HG02884 (cell line): ENCODE measurements around the gene CAMKK2.
"Not testable (repeated sequence)": the region's sequence is repeated elsewhere in the genome, so short reads cannot be mapped to it uniquely, and the experiment has no call there.

Experiments
- ATAC-seq: cut with Tn5 transposase; IDR thresholded peaks from one replicate; pipeline ENCODE4 v1.9.1; 2021; ENCODE audit warnings: mild to moderate bottlenecking, moderate library complexity; ENCODE audit not compliant: unreplicated experiment

The CAMKK2 gene

DNA sequence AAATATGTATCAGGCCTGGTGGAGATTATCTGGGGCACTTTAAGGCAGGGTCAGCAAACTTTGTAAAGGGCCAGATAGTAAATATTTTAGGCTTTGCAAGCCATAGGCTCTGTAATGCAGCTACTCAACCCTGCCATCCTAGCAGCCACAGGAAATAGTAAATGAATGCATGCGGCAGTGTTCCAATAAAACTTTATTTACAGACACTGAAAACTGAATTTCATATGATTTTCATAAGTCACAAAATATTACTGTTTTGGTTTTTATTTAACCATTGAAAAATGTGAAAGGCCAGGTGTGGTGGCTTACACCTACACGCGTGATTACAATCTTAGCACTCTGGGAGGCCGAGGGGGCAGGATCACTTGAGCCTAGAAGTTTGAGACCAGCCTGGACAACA lies 3.2 kb upstream of the CAMKK2 start:
- no peak for ATAC-seq

DNA sequence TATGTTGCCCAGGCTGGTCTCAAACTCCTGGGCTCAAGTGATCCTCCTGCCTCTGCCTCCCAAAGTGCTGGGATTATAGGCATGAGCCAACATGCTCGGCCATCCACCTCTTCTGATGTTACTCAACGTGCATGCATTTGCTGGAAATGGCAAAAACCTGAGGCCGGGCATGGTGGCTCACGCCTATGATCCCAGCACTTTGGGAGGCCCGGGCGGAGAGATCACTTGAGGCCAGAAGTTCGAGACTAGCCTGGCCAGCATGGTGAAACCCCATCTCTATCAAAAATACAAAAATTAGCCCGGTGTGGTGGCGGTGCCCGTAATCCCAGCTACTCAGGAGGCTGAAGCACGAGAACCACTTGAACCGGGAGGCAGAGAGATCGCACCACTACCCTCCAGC lies 1.9 kb upstream of the CAMKK2 start:
- not testable (repeated sequence) for ATAC-seq

DNA sequence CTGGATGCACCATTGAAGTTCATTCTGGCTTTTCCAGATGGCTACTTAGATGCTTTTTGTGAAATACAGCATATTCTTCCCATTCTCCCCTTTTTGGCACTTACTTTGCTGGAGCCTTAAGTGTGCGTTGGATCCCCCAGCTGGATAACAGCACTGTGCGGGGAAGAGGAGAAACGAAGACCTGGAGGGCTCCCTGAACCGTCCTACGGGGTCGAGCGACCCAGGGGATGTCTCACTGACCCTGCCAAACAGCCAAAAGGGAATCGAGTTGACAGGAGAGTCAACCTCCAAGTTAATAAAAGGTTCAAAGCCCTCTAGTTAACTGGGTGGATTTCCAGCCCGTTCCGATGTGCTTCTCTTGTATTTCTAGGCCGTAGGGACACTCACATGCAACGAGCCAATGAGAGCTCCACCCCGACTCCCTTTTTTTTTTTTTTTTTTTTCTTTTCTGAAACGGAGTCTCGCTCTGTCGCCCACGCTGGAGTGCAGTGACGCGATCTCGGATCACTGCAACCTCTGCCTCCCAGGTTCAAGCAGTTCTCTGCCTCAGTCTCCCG lies 1.0 kb upstream of the CAMKK2 start:
- ATAC-seq, result no peak

DNA sequence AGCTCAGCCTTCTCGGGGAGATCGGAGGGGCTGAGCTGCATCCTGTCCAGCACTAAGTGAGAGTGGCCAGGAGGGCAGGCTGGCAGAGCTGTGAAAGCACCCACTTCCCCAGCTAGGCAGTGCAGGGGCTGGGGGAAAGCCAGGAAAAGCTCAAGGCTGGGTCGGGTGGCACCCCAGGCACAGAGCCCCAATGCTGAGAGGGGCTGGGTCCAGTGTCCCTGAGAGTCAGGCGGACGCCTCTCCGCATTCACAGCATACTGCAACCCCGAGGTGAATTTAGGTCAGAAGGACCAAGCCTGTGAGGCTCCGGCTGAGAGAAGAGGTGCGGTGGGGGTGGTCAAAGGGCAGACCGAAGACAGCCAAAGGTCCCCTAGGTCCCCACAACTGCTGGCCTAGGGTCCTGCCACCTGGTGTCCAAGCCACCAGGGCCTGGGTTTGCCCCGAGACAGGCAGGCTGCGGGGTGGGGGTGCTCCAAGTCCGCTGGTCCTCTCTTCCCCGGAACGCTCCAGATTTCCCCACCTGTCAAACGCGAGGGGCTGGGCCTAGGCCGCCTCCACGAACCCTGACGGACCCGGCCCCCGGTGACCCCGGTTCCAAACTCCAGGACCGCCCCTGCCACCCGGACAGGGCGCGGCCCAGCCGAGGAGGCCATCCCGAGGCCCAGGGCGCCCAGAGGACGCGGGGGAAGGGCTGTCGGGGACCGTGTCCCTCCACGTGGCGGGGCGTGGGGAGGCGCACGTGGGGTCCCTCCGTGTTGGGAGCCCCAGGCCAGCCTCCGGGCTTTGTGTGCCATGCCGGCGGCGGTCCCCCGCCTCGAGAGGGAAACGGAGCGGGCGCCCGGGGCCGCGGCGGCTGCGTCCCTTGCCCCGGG lies 527 bp downstream of the CAMKK2 start:
- peak; percentile 20 for ATAC-seq

DNA sequence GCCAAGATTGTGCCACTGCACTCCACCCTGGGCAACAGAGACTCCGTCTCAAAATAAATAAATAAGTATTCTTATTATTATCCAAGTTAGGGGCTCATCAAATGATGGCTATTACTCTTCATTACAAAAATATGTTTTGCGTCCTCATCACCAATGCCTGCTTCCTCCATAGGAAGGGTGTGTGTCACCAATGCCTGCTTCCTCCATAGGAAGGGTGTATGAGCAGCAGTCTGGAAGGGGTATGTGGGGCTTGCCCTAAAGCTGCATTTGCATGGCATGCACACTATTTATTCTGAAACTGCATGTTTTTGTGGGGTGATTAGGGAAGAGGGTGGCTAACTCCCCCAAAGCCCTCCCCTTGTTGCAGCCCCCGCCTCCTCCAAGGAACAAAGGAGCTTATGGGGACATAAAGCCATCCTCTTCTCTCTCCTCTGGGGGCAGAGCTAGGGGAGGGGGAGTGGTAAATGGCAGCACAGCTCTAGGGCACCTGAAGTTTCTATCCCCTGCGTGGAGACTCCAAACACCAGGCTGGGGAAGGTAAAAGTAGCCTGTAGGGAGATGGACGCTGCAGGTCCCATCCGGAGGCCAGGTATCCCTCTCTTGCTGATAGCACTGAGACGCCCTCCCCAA lies 1.3 kb downstream of the CAMKK2 start:
- ATAC-seq, result no peak

DNA sequence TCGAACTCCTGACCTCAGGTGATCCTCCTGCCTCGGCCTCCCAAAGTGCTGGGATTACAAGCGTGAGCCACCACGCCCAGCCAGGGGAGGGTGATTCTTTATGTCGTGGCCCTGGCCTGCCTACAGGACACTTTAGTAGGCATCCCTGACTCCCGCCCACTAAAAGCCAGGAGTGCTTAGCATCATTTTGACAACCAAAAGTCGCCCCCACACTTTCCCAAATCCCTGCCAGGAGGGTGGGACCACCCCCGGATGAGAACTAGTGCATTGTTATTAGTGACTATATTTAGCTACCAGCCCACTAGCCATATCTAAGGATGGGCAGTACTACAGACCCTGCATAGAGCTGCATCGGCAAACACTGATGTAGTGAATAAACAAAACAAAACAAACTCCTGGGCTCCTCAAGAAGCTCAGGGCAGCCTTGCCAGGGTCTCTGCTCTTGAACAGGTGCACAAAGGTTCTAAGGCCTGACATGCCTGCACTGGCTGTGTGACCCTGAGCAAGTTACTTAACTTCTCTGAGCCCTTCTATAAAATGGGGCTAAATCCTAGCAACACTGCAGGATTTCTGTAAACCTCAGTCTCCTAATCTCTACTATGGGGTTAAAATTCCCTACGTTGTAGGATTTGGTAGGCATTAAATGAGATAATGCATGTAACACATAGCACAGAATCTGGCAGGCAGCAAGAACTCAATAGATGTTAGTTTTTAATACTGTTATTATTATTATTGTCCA lies 2.2 kb downstream of the CAMKK2 start:
- no peak for ATAC-seq

DNA sequence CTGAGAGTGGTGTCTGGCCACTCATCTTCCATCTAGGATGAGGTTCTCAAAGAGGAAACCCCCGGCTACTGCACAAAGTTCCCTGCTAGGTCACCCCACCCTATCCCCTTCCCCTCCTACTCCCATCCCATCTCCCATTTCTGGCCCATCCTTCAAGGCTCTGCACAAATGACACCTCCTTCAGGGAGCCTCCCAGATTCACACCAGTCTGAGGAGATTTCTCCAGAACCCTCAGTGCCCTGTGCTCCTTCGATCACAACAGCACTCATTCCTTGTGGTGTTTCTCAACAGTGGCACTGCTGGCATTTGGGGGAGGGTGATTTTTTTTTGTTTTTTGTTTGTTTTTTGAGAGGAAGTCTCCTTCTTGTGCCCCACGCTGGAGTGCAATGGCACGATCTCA lies 2.9 kb downstream of the CAMKK2 start:
- no peak for ATAC-seq

DNA sequence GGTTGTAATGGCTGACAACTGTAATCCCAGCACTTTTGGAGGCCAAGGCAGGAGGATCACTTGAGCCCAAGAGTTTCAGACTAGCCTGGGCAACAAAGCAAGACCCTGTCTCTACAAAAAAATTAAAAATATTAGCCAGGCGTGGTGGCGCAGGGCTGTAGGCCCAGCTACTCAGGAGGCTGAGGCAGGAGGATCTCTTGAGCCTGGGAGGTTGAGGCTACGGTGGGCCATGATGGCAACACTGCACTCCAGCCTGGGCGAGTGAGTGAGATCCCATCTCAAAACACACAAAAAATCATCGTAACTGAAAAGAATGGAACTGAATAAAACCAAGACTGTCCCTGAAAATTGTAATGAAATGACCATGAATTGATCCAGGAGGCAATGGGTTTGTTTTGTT lies 6.1 kb downstream of the CAMKK2 start:
- ATAC-seq, result no peak

DNA sequence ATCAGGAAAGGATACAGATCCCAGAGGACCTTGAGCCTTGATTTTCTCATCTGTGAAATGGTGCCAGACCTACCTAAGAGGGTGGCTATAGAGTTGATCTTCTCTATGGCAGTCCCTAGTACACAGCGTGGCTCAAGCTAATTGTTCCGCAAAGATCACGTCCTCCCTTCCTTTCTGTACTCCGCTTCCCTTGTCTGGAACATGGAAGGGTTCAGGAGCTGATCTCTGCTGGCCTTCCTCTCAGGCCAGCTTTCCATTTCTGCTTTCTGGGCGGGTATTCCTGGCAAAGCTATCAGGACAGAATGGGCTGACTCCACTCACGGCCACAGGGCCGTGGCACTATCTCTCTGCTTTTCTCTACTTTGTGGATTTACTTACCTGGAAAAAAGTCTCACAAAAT lies 6.5 kb downstream of the CAMKK2 start:
- no peak for ATAC-seq

DNA sequence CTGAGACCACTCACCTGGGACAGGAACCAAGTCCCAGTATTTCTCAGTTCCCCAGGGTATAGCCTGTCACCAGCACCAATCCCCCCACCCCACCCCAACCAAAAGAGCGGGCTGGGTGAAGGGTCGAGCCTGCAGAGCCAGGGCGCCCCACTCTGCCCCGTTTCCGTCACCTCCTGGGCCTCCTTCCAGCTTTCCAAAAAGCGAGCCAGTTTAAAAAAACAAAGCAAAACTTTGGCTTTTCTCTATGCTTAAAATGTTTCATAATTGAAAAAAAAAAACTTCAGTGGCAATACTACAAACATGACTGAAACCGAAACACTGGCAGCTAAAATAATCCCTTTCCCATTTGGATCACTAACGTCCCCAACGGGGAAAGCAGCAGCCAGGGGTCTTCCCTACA lies 7.5 kb downstream of the CAMKK2 start:
- no peak for ATAC-seq

DNA sequence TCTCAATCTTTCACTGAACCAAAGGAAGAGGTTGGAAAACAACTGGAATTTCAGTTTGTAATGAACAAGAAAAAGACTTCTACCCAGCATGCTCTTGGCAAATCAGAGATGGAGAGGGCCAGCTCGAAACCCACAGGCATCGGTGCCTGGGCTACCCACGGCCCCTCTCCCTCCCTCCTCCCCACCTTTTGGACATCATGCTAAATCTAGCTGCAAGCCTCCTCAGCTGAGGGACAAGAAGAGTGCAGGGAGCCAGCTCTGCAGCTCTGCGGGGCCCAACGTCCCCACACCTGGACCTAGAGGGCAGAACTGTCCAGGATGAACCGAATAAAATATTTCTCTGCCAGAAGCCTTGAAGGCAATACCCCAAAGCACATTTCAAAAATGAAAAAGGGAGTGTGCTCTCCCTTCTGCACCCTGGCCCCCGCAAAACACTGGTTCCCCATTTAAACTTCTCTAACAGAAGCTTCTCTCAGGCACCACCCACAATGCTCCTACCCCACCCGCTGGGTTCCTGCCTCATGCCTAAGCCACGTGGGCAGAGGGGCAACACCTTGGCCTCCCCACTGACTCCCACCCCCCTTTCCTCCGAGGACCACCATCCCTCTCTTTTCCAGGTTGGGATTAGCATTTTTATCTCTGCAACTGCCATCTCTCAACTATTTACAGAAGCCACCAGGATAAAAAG lies 8.2 kb downstream of the CAMKK2 start:
- ATAC-seq, result no peak

DNA sequence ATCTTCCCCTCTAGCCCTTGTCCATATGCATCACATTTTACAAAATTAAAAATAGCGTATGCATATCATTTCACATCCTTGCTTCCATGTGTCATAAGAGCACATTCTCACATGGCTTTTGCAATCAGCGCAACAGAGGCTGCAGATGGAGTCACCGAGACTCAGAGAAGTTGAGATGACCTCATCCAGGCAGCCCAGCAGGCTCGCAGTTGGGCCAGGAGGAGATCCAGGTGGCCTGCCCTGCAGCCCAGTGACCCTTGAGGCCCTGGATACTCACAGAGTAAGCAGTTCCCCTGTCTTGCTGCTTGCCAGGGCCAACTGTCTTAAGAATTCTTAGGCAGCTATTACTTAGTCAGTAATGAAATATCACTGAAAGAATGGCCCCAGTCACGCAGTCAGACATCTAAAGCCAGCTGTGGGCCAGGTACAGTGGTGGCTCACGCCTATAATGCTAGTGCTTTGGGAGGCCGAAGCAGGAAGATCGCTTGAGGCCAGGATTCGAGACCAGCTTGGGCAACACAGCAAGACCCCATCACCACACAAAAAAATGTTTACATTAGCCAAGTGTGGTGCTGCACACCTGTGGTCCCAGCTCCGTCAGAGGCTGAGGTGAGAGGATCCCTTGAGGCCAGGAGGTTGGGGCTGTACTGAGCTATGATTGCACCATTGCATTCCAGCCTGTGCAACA lies 9.1 kb downstream of the CAMKK2 start:
- ATAC-seq, result no peak

DNA sequence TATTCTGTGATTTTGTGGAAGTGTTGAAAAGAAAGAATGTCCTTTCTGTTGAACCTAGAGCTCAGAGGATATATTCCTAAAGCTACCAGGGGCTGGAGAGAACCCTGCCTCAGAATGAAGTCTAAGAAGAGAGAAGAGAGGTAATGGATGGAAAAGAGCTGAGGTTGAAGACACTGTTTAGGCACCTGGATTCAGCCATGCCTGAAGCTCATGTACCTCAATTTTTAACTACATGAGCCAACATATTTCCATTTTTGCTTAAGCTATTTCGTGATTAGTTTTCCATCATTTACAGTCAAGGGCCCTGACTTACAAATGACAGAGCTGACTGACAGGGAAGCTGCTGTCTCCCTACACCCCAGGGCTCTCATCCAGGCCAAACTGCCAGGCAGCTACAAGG lies 10.7 kb downstream of the CAMKK2 start:
- ATAC-seq, result no peak

DNA sequence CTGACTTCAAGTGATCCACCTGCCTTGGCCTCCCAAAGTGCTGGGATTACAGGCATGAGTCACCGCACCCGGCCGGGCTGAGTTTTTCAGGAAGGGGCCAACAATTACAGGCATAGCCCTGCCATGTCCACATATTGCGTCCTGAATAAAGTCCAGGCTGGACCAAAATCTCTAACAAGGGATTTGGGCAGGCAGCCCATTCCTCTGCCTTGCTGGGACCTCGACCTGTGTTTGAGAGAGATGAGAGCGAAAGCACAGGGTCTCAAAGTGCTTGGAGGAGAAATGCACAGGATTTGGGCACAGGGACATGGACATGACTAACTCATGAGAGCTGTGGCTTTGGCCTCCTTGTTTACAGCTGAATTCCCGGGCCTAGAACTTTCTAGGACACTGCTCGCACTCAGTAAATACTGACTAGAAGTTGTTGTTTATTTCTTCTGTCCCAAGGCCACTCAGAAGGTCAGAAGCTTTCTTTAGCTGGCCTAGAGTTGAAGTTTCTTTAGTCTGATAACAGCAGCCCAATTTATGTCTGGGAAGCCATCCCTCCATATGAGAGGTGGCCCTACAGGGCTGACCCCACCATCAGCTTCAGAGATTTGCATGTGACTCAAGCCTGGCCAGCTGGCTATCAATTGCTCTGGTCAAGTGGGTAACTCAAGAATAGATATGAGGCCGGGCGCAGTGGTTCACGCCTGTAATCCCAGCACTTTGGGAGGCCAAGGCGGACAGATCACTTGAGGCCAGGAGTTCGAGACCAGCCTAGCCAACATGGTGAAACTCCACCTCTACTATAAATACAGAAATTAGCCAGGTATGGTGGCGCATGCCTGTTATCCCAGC lies 11.7 kb downstream of the CAMKK2 start:
- ATAC-seq, result no peak

DNA sequence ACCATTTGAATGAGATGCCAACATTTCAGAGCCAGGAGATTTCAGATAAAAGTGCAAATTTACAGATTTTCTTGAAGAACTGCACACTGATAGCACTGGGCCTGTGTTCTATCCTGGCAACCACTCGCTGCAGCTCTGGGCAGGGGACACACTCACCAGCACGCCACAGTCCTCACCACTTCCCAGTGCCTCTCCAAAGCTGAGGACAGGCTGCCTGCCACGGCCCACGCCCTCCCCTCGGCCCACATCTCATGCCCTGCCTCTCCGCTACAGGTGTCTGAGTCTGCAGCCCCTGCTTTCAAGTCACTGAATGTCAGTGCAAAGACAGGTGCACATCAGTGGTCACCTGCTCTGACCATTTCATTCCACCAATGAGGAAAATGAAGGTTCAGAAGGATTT lies 12.7 kb downstream of the CAMKK2 start:
- ATAC-seq, result no peak

DNA sequence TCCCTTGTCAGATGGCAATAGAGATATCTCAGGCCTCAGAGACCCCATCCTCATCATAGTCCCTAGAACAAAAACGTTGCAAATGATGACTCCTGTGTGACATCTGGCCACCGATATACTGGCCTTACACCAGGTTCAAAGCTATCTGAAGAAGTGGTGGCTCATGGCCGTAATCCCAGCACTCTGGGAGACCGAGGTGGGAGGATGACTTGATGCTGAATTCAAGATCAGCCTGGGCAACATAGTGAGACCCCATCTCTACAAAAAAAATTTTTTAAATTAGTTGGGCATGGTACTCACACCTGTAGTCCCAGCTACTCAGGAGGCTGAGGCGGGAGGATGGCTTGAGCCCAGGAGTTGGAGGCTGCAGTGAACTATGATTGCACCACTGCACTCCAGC lies 13.1 kb downstream of the CAMKK2 start:
- no peak for ATAC-seq

DNA sequence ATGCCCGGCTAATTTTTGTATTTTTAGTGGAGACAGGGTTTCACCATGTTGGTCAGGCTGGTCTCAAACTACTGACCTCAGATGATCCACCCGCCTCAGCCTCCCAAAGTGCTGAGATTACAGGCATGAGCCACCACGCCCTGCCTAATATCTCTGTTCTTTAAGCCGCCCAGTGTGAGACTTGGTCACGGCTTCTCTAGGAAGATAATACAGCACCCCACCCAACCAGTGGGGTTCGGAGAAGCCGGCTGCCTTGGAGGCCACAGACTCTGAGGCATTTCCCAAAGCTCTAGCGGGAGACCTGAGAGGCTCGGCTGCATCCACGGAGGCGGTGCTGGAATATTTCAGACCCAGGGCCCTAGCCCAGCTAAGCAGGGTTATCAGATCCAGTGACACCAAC lies 13.6 kb downstream of the CAMKK2 start:
- ATAC-seq, result not testable (repeated sequence)

DNA sequence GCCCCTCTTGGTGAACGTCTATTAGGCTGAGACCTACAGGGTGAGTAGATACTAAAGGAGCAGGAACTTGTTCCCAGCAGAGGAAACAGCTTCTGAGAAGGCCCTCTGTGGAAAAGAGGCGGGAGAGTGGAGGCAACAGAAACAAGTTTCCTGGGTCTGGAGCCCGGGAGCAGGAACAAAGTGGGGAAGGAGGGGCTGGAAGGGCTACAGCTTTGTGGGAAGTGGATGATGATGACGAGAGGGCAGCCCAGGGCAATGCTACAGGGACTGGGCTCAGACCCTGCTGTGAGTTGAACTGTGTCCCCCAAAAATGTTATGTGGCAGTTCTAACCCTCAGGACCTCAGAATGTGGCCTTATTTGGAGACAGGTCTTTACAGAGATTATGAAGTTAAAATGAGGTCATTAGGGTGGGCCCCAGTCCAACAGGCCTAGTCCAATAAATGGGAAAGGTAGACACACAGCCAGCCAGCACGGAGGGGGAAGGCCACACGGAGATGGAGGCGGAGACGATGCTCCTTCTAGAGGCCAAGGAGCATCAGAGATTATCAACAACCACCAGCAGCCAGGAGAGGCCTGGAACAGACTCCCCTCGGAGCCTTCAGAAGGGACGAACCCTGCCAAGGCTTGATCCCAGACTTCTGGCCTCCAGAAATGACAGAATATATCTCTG lies 14.3 kb downstream of the CAMKK2 start:
- ATAC-seq, result no peak

DNA sequence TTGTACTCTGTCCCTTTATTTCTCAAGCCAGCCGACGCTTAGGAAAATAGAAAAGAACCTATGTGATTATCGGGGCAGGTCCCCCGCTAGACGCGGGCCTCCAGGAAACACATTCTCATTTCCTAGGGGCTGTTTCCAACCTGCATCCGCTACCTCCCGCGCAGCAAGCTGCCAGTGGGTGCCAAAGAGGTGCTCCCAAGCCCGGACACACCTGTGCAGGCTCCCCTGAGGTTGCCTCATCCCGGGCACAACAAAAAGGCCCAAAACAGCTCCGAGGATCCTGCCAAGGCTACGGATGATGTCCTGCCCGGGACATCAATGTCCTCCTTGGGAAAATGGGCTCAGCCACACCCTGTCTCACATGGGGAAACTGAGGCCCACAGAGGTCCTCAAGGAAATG lies 15.4 kb downstream of the CAMKK2 start:
- not testable (repeated sequence) for ATAC-seq
